GM21390 (cell line): ENCODE results near the gene CNTNAP2.

ENCODE experiments used
- ATAC-seq: cut with Tn5 transposase; IDR thresholded peaks from one replicate; pipeline ENCODE4 v1.9.1; 2021; ENCODE audit not compliant: unreplicated experiment

Gene CNTNAP2

DNA sequence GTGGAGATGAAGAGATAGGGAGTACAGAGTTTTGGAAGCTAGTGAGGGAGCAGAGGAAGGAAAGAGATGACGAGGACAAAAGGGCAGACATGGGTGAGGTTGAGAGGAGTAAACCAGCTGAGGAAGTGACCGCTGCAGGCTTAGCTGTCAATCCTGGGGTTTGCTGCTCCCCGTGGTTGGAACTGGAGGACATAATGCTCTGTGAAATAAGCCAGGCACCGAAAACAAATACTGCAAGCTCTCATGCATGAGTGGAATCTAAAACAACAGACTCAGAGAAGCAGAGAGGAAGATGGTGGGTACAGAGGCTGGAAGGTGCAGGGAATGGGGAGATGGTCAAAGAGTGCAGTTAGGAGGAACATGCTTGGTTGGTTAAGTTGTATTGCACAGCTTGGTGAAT lies 1991.8 kb downstream of the CNTNAP2 start:
- ATAC-seq: no peak

DNA sequence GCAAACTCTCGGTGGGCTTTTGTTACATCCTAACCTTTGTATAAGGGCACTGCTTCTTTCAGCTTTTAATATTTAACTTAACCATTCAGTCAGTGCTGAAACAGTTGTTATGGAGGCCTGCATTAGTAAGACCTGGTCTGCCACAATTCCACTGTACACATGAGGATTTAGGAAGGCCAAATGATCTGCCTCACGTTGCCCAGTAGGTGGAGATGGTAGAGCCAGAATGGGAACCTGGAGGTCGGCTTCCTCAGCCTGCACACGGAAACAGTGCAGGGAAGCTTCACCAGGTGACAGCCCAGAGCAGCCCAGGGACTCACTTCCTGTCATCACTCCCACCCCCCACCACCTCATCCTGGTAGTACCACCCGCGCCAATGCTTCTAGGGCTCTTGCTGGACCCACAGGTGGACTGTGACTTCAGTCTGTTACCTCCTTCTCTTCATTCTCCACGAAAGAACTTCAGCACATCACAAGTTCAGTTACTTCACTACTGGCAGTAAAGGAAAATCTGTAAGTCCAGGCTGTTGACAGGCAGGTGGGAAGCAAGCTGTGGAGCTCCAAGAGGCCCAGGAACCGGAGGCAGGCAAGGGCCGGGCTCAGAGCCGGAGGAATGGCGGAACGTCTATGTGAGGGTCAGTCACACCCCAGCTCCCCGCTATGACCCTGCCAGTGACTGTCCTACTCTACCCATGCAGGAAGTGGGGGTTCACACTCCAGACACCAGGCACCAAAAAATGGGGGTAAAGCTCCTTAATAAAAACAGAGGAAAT lies 1993.7 kb downstream of the CNTNAP2 start:
- ATAC-seq: no peak

DNA sequence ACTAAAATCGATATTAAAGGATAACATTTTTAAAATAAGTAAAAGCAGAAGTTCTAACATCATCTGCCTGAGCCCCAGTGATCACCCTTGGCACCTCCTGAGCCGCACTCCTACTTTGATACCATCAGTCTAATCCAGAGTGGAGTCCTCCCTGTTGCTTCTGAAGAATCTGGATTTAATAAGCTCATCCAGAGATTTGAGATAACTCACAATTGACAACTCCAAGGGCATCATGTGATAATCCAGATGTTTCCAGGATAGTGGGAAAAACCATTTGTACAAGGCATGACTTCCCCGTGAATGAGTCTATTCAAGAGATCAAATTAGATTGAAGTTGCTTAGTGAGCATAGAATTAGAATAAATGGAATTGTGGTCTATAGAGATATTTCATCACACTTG lies 1998.2 kb downstream of the CNTNAP2 start:
- ATAC-seq: no peak

DNA sequence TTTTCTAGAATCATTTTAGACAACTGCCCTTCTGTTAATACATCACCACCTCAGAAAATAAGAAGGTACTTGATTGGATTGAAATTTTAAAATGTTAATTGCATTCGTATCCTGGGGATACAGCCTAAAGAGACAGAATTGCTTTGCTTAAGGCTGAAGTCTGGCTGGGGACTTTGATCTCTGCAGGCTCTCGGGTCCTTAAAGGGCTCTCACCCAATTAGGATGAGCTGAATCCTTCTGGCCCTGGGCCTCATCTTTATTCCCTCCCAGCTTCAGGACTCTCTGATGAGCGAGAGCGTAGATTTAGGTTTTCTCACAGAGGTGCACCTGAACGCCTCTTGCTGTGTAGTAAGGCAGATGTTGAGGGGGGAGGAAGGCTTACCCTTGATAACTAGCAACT lies 1998.7 kb downstream of the CNTNAP2 start:
- no peak for ATAC-seq

DNA sequence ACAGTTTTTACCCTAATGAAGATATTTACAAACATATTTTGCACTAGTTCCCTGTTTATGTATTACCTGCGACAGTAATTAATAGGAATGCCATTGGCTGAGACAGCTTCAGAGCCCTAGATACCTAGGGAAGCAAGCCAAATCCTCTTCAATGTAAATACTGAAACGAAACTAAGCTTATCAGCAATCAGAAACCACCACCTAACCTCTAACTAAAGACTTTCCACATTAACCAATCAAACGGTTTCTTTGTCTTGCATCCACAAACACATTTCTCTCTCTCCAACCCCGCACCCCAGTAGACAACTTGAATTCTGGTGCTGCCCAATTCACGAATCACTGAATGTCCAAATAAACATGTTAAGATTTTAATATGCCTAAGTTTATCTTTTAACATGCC lies 1999.6 kb downstream of the CNTNAP2 start:
- ATAC-seq: no peak

DNA sequence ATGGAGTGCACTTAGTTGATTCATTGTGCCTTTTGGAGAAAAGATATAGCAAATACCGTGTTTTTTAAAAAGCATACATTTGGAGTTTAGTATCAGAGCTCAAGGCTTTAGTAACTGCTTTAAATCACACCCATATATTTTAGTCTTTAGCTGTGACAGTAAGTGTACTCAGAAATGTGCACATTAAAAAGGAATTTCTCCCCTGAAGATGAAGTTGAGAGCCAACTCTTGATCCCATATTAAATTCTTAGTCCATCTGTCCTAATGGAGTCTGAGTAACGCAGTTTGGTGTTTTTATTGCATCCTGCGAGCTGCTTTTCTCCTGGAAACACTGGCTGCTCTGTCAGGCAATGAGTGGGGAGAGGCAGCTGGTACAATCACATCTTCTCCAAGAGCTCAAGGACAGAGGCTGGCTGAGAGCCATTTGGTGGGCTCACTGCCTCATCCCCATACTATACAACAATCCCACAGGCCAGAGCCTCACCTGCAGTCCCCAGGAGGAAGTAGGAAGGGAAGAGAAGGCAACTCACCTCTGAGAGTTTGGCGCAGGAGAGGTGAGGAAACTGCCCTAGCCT lies 2000.3 kb downstream of the CNTNAP2 start:
- no peak for ATAC-seq

DNA sequence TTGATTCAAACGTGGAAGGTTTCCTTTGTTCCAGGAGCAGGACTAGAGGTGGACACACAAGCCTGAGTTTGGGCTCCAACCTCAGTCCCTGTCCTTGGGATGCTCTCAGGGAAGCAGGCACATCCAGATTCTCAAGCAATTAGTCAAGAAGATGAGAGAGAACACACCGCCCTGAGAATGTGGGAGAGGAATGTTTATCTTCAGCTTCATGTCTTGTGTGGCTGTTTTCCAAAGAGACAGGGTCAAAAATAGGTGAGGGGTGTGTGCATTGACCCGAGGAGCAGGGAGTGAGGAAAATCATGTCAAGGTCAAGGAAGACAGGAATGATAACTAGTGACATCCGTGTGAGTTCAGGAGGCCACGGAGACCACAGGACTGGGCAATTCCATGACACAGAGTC lies 2001.8 kb downstream of the CNTNAP2 start:
- ATAC-seq: no peak

DNA sequence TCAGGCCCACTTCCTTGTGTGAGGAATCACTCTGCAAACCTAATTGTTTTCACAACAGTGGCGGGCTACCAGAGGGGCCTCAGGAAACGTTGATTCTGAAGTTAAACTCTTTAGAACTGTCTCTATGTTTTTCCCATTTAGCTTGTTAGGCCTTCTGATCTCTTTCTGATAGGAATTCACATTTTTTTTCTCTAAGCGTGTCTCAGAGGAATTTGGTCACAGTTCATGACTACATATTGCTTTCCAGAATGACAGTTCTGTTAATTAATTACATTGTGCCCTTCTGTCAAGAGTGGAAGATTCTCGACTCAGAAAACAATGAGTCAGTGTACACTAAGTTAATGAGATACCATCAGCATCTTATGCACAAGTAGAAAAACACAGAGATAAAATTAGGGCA lies 2004.8 kb downstream of the CNTNAP2 start:
- no peak for ATAC-seq

DNA sequence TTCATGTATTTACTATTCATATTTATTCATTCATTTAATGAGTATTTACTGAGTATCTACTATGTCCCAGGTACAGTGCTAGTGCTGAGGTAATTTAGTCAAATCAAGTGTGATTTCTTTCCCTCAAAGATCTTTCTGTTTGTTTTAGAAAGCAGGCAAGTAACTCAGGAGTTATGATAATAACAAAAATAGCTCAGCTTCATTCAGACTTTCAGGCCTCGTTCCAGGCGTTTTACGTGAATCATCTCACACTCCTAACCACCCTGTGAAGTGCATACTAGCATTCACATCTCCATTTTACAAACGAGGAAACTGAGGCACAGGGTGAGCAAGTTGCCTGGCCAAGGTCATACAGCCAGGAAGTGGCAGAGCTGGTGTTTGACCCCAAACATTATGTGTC lies 2005.2 kb downstream of the CNTNAP2 start:
- no peak for ATAC-seq

DNA sequence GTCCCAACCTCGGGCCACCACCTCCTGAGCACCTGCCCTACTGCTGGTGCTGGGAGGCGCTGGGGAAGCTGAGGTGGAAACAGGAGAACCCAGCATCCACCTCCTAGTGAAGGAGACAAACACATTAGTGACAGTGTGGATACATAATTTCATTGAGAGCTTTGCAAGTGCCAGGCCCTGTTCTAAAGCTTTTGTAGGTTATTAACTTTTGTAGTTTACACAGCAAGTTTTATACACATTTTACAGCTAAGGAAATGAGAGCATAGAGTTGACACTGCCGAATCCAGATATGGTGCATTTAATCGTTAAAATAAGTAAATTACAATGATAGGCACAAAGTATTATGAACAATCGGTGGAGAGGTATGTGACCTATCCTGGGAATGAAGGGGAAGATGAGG lies 2007.9 kb downstream of the CNTNAP2 start:
- no peak for ATAC-seq

DNA sequence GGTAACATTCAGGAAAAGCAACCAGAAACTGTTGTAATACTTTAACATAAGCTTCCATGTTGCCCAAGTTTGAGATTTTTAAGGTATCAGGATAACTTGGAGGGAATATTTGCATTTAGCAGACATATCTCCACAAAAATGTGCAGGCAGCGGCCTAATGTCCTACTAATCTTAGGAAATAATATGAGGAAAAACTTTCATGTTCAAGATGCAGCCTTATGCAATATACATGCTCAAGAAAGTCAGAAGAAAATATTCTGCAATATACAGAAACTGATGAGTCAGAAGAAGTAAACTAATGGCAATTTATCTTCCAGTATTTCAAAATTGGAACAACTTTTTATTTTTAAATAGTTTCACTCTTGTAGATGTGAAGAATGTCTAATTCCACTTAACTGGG lies 2010.8 kb downstream of the CNTNAP2 start:
- ATAC-seq: no peak

DNA sequence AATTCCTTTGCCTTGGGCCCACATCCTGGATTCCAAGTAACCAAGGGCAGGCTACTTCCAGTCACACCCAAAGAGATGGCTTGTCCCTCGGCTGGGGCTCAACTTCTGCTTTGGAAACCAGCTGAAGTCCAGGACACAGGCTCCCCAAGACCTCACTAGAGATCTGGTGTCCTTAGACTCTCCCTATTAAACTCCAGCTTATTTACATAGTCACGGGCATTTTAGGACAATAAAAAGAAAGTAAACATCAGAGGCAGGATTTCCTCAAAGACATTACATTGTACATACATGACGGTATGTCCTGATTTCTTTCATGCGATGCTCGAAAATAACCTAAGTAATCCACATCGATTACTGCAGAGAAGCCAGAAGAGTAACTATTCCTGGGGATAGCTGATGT lies 2012.4 kb downstream of the CNTNAP2 start:
- ATAC-seq: no peak

DNA sequence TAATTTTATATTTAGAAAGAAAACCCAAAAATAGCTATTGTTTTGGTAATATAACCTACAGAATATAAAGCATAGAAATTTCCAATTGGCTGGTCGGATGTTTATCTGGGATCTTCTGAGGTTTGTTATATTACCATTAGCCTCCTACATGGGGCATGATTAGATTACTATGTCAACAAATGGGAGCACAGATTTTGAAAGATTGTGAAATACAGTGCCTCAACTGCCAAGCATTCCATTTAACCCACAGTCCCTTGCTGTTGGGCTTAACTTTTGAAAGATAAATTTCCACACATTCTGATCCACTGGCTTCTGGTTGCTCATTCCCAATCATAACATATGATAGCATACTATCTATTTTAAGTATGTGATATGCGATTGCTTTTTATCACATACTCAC lies 2018.5 kb downstream of the CNTNAP2 start:
- no peak for ATAC-seq

DNA sequence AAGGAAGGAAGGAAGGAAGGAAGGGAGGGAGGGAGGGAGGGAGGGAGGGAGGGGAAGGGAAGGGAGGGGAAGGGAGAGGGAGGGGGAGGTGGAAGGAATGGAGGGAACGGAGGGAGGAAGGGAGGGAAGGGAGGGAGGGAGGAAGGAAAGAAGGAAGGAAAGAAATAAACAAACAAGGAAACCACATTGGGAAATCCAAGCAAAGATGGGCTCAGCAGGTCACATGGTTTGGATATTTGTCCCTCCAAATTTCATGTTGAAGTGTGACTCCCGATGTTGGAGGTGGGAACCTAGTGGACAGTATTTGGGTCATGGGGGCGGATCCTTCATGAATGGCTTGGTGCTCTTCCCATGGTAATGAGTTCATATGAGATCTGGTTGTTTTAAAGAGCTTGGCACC lies 2019.4 kb downstream of the CNTNAP2 start:
- ATAC-seq: no peak

DNA sequence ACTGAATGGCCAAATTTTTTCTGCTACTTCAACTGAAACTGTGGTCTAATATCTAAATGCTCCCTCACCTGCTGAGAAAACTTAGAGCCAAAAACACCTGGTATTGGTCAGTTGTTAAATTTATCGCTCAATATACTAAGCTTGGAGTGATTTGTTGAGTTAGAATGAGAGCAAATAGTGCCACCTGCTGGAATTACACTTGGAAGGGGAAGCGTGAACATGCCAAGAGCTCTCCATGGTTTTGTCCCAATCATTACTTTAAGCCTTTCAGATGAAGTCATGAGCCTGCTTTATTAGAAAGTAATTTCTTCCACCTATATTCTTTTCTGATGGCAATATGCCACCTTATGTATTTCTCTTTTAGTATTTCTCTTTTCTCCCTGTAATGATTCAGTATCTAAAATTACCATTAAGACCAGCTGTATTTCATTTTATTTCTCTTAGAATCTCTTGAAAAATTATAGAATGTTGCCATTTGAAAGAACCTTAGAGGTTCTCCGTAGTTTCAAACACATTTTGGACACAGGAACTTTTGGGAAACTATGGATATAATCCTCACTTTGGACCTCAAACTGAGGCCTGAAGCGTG lies 2026.2 kb downstream of the CNTNAP2 start:
- no peak for ATAC-seq

DNA sequence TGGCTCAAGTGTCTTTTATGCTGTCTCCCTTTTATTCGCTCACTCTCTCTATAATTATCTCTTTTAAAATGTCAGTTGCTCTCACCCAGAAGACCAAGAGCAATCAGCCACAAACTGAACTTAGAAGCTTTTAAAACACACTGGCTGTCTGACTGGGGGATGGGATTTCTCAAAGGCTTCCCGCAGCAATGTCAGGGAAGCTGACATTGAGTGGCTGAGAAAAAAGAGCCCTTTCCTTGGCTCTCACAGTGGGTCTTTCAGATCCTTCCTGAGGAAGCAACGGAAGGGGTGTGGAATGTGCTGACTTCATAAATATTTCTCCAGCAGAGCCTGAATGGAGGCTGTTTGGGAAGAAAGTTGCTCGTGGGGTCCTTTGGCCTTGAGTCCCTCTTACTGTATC lies 2028.2 kb downstream of the CNTNAP2 start:
- ATAC-seq: no peak

DNA sequence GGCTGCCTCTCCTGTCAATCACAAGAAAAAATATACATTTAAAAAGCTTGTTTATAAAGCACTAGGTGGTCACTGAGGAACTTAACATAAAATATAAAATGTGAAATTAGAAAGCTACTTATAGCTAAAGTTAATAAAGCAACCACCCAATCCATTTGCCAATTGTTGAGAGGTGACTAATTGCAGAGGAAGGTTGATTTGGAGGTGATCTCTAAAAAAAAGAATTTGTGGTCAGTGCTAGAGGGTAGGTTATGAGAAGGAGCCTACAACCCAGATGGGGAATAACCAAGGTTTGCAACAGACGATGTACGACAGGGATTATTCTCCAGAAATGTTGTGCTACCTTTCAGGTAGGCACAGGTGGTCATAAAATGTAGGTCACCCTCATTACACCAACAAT lies 2029.7 kb downstream of the CNTNAP2 start:
- ATAC-seq: no peak

DNA sequence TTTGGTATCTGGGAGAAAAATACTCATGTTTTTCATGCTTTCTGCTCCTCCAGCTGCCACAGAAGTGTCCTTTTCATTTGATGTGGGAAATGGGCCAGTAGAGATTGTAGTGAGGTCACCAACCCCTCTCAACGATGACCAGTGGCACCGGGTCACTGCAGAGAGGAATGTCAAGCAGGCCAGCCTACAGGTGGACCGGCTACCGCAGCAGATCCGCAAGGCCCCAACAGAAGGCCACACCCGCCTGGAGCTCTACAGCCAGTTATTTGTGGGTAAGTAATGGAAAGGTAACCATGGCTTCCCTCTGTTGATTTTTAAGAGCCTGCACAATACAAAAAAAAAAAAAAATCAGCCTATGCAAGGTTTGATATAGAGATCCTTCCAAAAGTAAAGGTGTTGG lies 2030.8 kb downstream of the CNTNAP2 start:
- ATAC-seq: no peak

DNA sequence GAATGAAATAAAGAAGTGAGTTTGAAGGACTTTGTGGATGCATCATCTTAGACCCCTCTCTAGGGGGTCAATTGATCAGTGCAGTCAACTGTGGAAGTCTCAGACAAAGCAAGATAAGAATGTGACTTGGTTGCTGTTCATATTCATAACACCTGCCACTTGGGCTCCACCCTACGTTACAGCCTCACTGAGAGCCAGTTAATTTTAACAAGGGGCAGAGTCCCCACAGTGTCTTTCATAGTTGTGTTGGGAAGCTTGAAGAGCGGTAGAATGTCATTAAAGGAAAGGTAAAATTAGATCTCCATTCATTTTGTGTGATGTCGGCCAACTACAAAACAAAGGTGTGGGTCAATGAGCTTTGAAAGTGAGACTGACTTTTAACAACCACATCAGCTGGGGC lies 2031.9 kb downstream of the CNTNAP2 start:
- no peak for ATAC-seq

DNA sequence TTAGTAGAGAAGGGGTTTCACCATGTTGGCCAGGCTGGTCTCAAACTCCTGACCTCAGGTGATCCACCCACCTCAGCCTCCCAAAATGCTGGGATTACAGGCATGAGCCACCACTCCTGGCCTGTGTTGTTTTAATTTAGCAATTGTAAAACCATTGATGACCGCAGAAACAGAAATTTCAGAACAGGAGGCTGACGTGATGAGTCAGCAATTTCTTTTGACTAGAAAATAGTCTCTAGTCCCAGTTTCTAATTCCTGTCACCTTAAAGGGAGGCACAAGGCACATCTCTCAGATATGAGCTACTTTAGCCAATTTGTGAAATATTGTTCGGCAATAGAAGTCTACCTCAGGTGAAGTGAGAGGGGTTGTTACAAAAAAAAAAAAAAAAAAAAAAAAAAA lies 2033.1 kb downstream of the CNTNAP2 start:
- ATAC-seq: no peak

DNA sequence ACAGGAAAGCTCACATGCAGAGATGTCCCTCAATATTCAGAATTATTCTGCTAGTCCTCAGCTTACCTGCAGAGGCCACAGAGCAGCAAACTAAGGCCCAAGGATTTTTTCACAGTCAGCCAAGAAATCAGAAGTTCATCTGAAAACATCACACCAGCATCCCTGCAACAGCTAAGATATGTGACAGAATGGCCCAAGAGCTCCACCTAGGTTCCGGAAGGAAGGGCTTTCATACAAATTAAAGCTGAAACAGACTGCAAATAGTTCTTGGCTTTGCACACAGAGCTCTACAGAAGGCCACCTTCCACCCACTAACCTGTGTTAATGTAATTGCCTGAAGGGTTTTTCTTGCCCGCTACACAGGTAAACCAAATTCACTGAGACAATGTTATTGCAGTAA lies 2035.2 kb downstream of the CNTNAP2 start:
- ATAC-seq: no peak

DNA sequence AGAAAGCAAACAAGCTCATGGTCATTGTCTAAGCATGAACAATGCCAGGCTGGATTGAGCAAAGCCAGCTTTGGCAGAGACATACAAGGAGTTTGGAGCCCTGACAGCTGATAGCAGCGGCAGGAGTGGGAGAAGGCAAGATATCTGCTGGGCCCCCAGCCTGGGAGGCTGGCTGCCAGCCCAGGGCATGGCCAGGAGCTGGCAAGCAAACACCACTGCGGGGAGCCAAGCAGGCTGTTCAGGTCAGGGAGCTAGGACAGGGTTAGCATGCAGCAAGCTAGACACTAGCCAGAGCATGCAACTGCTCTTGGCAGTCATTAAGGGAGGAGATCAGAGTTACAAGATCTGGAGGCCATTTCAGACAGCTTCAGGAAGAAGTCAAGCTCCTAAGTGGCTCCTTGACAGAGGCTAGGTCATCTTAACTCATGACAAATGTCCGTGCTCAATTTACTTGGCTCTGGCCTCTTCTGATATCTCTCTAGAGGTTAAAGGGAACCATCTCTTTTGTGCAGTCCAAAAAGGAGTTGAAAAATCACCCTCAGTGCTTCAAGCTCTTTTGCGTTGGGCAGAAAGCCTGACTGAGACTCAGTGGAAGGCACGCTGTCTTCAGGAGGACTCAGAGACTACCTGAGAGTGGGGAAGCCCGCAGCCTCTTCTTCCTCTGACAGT lies 2037.1 kb downstream of the CNTNAP2 start:
- ATAC-seq: no peak
